ENCODE results near the gene CAMK2D. TPM values are rescaled to one million over a fixed set of nuclear protein-coding genes. Genes with fewer than 3 reads are reported as not detected.

CAMK2D gene
- total and polyA plus RNA-seq, 4 donors: 10.1 to 31.0 (median 25.6) TPM

DNA sequence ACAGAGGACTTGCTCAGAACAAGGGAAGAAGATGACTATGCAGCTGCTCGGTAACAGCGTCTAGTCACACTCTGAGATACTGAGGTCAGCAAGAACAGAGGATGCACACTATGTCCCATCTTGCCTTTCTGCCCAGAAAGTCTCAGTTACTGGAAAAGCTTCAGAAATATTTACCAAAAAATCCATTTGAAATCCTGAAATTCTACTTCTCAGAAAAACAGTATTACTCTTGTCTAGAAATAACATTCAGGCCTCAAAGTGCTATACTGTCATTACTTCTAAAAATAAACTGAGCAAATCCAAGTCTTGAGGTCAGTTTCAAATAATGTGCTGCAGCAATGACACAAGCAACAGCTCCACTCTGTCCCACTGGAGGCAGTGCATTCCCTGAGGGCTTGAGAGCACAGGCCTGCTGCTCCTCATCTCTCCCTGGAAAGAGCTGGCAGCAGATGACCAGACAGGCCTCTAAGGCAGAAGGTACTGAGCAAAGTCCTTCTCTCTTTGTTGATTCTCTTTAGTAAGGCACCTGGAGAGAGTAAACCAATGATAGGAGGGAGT, 76.9 kb downstream of the CAMK2D start (continued):
- TF ChIP-seq FOXA2 (IDR thresholded peaks at IDR 0.05) (peak; percentile 32), JUND (IDR thresholded peaks at IDR 0.05) (peak; percentile 62 to 66), GABPA (IDR thresholded peaks at IDR 0.05 in 1 of 2, conservative IDR thresholded peaks at IDR 0.05 in 1 of 2) (no peak)

DNA sequence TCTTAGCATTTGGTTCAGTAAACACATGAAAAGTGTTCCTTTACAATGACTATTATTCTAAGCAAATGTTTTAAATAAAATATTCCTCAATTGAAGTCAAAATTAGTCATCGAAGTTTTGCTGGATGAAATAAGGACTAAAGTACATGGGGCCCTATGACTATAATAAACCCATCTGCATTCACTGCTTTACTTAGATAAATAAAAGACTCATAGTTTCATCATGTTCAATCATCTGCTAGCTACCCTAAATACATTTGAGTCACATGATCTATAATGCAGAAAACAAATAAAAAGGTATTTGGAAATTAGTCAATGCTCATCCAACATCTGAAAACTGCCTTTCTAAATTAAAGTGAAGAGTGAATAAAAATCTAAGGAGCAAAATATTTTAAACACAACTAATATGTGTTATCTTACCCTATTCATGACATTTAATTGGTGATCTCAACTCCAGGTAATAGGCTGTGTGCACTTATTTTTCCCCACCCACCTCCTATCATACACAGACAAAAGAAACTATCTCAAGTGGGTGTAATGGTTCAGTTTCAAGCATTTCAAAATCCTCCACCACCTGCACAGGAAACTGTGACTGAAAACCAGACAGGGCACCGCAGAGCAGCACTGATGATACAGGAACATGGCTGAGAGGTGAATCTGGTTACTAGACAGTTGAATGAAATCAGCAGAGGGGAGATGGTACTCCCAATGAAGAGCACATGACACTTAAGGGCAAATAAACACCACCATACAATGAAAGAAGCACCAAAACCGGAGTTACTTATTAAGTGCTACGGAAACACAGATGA, 78.6 kb downstream of the CAMK2D start:
- H3K27me3 ChIP-seq (ENCODE audit: control insufficient read depth in 4 of 4, insufficient read depth in 4 of 4, low read length in 3 of 4): no peaks in the 10 kb centered on the region
- no peak for DNase-seq (ENCODE audit: low spot score)
- no peaks in the 10 kb centered on the region for H3K36me3 ChIP-seq (ENCODE audit: control insufficient read depth in 4 of 4, insufficient read depth in 3 of 4, low read depth in 1 of 4, low read length in 3 of 4)
- no peak overlapping the region for H3K9ac ChIP-seq (ENCODE audit: low read depth in 1 of 2, low read length in 2 of 2)
- WGBS: 92% methylated on average over 4 of the region's 4 CpGs
- no peaks in the 10 kb centered on the region for H3K9me3 ChIP-seq (ENCODE audit: control insufficient read depth in 4 of 4, low read length in 3 of 4)
- H3K4me3 ChIP-seq (ENCODE audit: low read depth in 1 of 3, low read length in 3 of 3): no peak overlapping the region
- H3K4me1 ChIP-seq (ENCODE audit: control insufficient read depth in 4 of 4, insufficient read depth in 4 of 4, low read length in 3 of 4): peaks cover 5 to 15% (median 7%) of the 10 kb centered on the region in 4 donors
- H3K27ac ChIP-seq (ENCODE audit: low read depth in 1 of 2, low read length in 2 of 2): no peak overlapping the region
- TF ChIP-seq RAD21 (IDR thresholded peaks at IDR 0.05): no peak
- no peak for TF ChIP-seq SP1 (IDR thresholded peaks at IDR 0.05)
- TF ChIP-seq GABPA (IDR thresholded peaks at IDR 0.05 in 1 of 2, conservative IDR thresholded peaks at IDR 0.05 in 1 of 2): no peak
- TF ChIP-seq, protein P1, sequence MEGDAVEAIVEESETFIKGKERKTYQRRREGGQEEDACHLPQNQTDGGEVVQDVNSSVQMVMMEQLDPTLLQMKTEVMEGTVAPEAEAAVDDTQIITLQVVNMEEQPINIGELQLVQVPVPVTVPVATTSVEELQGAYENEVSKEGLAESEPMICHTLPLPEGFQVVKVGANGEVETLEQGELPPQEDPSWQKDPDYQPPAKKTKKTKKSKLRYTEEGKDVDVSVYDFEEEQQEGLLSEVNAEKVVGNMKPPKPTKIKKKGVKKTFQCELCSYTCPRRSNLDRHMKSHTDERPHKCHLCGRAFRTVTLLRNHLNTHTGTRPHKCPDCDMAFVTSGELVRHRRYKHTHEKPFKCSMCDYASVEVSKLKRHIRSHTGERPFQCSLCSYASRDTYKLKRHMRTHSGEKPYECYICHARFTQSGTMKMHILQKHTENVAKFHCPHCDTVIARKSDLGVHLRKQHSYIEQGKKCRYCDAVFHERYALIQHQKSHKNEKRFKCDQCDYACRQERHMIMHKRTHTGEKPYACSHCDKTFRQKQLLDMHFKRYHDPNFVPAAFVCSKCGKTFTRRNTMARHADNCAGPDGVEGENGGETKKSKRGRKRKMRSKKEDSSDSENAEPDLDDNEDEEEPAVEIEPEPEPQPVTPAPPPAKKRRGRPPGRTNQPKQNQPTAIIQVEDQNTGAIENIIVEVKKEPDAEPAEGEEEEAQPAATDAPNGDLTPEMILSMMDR (IDR thresholded peaks at IDR 0.05; ENCODE audit: low read depth, low read length, missing input control): no peak
- TF ChIP-seq, protein P2, sequence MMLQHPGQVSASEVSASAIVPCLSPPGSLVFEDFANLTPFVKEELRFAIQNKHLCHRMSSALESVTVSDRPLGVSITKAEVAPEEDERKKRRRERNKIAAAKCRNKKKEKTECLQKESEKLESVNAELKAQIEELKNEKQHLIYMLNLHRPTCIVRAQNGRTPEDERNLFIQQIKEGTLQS (IDR thresholded peaks at IDR 0.05): no peak
- no peak for TF ChIP-seq YY1 (IDR thresholded peaks at IDR 0.05)
- TF ChIP-seq, protein P3, sequence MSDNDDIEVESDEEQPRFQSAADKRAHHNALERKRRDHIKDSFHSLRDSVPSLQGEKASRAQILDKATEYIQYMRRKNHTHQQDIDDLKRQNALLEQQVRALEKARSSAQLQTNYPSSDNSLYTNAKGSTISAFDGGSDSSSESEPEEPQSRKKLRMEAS (IDR thresholded peaks at IDR 0.05): no peak
- TF ChIP-seq, protein P4, sequence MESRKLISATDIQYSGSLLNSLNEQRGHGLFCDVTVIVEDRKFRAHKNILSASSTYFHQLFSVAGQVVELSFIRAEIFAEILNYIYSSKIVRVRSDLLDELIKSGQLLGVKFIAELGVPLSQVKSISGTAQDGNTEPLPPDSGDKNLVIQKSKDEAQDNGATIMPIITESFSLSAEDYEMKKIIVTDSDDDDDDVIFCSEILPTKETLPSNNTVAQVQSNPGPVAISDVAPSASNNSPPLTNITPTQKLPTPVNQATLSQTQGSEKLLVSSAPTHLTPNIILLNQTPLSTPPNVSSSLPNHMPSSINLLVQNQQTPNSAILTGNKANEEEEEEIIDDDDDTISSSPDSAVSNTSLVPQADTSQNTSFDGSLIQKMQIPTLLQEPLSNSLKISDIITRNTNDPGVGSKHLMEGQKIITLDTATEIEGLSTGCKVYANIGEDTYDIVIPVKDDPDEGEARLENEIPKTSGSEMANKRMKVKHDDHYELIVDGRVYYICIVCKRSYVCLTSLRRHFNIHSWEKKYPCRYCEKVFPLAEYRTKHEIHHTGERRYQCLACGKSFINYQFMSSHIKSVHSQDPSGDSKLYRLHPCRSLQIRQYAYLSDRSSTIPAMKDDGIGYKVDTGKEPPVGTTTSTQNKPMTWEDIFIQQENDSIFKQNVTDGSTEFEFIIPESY (IDR thresholded peaks at IDR 0.05): no peak
- no peak for TF ChIP-seq TAF1 (conservative IDR thresholded peaks at IDR 0.05)
- TF ChIP-seq FOXA2 (IDR thresholded peaks at IDR 0.05): no peak
- TF ChIP-seq RXRA (IDR thresholded peaks at IDR 0.05): no peak
- no peak for TF ChIP-seq EGR1 (IDR thresholded peaks at IDR 0.05; ENCODE audit: low read depth in 2 of 2)
- TF ChIP-seq, protein P5, sequence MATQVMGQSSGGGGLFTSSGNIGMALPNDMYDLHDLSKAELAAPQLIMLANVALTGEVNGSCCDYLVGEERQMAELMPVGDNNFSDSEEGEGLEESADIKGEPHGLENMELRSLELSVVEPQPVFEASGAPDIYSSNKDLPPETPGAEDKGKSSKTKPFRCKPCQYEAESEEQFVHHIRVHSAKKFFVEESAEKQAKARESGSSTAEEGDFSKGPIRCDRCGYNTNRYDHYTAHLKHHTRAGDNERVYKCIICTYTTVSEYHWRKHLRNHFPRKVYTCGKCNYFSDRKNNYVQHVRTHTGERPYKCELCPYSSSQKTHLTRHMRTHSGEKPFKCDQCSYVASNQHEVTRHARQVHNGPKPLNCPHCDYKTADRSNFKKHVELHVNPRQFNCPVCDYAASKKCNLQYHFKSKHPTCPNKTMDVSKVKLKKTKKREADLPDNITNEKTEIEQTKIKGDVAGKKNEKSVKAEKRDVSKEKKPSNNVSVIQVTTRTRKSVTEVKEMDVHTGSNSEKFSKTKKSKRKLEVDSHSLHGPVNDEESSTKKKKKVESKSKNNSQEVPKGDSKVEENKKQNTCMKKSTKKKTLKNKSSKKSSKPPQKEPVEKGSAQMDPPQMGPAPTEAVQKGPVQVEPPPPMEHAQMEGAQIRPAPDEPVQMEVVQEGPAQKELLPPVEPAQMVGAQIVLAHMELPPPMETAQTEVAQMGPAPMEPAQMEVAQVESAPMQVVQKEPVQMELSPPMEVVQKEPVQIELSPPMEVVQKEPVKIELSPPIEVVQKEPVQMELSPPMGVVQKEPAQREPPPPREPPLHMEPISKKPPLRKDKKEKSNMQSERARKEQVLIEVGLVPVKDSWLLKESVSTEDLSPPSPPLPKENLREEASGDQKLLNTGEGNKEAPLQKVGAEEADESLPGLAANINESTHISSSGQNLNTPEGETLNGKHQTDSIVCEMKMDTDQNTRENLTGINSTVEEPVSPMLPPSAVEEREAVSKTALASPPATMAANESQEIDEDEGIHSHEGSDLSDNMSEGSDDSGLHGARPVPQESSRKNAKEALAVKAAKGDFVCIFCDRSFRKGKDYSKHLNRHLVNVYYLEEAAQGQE (IDR thresholded peaks at IDR 0.05): no peak
- no peak for TF ChIP-seq HNF4A (conservative IDR thresholded peaks at IDR 0.05)
- no peak for TF ChIP-seq NR2F2 (IDR thresholded peaks at IDR 0.05)
- no peak for TF ChIP-seq FOXA1 (IDR thresholded peaks at IDR 0.05)
- no peak for TF ChIP-seq JUND (IDR thresholded peaks at IDR 0.05)
